ENCODE measurements around the gene LRRN1.

DNA sequence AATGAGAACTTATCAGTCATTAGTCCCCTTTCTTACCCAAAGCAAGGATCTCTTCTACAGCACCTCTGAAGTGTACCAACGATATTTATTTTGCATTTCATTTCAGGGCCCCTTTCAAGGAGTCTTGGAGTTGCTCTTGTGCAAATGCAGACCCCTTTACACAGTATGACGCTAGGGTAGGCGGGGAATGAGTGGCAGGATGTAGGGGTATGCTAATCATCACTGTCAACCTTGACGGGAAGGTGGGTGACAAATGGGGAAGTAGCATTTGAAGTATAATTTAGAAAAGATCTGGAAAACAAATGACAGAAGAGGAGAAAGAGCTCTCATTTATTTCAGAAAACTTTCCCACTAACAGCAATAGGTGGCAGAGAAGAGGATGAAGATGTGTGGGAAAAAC is 94.4 kb downstream of the LRRN1 start:
- TF ChIP-seq CTCF (IDR thresholded peaks at IDR 0.05 in 4 of 5, conservative IDR thresholded peaks at IDR 0.05 in 1 of 5) (no peak), POLR2A (IDR thresholded peaks at IDR 0.05) (no peak)

Measured in gastrocnemius medialis (tissue), 4 donors.